Activated CD4-positive, CD25-positive, alpha-beta regulatory T cell treated with anti-CD3 and anti-CD28 coated beads, Interleukin-2, amount 50 U/mL, for 24 hours (primary cell): ENCODE results near the gene SARS1.
"Not testable (repeated sequence)": the region's sequence is repeated elsewhere in the genome, so short reads cannot be mapped to it uniquely, and the experiment has no call there.

Experiments used
- ATAC-seq, 2 donors: fragments of 150-1000 bp; cut with Tn5 transposase; one replicate each; pipeline ENCODE4 v1.10.0; 2021; ENCODE audit warnings: mild to moderate bottlenecking in 1 of 2, moderate library complexity in 1 of 2

Gene SARS1

GRCh38 chr1:109213824-109214693 lies at the start of gene SARS1:
Gene SARS1, plus strand, starts transcription at chr1:109213918. Its CDS starts 75 bp downstream, at chr1:109213993.
- peak; percentile 88 to 90 for ATAC-seq

GRCh38 chr1:109164538-109164937 lies 49.2 kb upstream of the SARS1 start:
- no peak for ATAC-seq

GRCh38 chr1:109167001-109167506 lies 46.7 kb upstream of the SARS1 start:
- no peak for ATAC-seq

- no peak for ATAC-seq
These were observed 43.5 kb upstream of the SARS1 start for GRCh38 chr1:109170035-109170764.

GRCh38 chr1:109171646-109172045 lies 42.1 kb upstream of the SARS1 start:
- ATAC-seq: no peak

- not testable (repeated sequence) for ATAC-seq
These were observed 37.4 kb upstream of the SARS1 start for GRCh38 chr1:109176349-109176748.

- not testable (repeated sequence) for ATAC-seq
These were observed 33.0 kb upstream of the SARS1 start for GRCh38 chr1:109180715-109181084.

- ATAC-seq: no peak
These were observed 32.5 kb upstream of the SARS1 start for GRCh38 chr1:109181085-109181806.

GRCh38 chr1:109181807-109182163 lies 31.9 kb upstream of the SARS1 start:
- ATAC-seq: no peak

GRCh38 chr1:109183058-109183738 lies 30.5 kb upstream of the SARS1 start:
- no peak for ATAC-seq

GRCh38 chr1:109184687-109185086 lies 29.0 kb upstream of the SARS1 start:
- no peak for ATAC-seq

GRCh38 chr1:109185357-109185756 lies 28.4 kb upstream of the SARS1 start:
- no peak for ATAC-seq

- no peak for ATAC-seq
These were observed 27.6 kb upstream of the SARS1 start for GRCh38 chr1:109185990-109186732.

- no peak for ATAC-seq
These were observed 27.0 kb upstream of the SARS1 start for GRCh38 chr1:109186733-109187086.

- ATAC-seq: no peak
These were observed 26.6 kb upstream of the SARS1 start for GRCh38 chr1:109187127-109187526.

GRCh38 chr1:109188200-109188599 lies 25.5 kb upstream of the SARS1 start:
- no peak for ATAC-seq

GRCh38 chr1:109188781-109189180 lies 24.9 kb upstream of the SARS1 start:
- no peak for ATAC-seq

GRCh38 chr1:109190189-109190588 lies 23.5 kb upstream of the SARS1 start:
- ATAC-seq: no peak

- no peak for ATAC-seq
These were observed 22.3 kb upstream of the SARS1 start for GRCh38 chr1:109191377-109191776.

- no peak for ATAC-seq
These were observed 21.8 kb upstream of the SARS1 start for GRCh38 chr1:109191891-109192290.

GRCh38 chr1:109192433-109192832 lies 21.3 kb upstream of the SARS1 start:
- no peak for ATAC-seq
